Iris pigment epithelial cell (primary cell): ENCODE results near the gene LPAR3.

ENCODE experiments used
- DNase-seq: peaks from one replicate; pipeline ENCODE4 v3.0.0-alpha.2; 2011; ENCODE audit warnings: low read depth

LPAR3 gene

GRCh38 chr1:84827555-84827954 lies 65.5 kb downstream of the LPAR3 start:
- DNase-seq, result peak; percentile 3

- DNase-seq, result no peak
Observed at GRCh38 chr1:84825161-84825560, 67.8 kb downstream of the LPAR3 start.

GRCh38 chr1:84823991-84824390 lies 69.0 kb downstream of the LPAR3 start:
- no peak for DNase-seq

DNA sequence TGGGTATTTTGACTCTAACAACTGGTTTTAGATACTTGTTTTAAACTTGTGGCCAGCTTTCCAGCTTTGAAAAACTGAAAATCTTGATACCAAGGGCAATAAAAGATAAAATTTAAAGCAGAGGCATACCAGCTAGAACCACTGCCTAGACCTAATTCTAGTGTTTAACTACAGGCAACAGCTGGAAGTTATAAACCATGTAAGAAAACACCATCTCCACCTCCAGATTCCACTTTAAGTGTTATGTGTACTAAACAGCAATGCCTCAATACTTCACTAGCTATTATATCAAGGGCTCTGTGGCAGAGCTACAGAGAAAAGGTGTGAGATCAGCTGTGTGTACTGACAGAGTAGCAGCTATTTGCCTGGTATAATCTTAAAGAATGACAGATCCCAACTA lies 69.5 kb downstream of the LPAR3 start:
- DNase-seq, result no peak

GRCh38 chr1:84810343-84810742 lies 82.7 kb downstream of the LPAR3 start:
- no peak for DNase-seq

GRCh38 chr1:84809023-84809422 lies 84.0 kb downstream of the LPAR3 start:
- DNase-seq, result no peak

DNA sequence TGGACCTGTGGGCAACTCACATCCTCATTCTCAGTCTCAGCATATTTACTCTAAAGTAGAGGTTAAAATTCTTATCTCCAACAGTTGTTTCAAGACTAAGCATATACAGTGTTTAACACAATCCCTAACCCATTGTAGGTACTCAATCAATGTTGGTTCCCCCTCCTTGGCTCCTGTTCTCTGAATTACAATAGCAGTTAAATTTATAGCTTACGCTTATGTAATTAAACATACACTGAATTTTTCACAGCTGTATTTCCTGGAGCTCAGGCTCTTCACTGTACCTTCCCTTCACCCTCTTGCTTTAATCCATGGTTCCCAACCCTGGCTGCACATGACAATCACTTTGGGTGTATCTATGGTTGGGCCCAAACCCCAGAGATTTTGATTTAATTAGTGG lies 89.4 kb downstream of the LPAR3 start:
- no peak for DNase-seq

GRCh38 chr1:84802567-84803232 lies 90.3 kb downstream of the LPAR3 start:
- DNase-seq, result no peak

DNA sequence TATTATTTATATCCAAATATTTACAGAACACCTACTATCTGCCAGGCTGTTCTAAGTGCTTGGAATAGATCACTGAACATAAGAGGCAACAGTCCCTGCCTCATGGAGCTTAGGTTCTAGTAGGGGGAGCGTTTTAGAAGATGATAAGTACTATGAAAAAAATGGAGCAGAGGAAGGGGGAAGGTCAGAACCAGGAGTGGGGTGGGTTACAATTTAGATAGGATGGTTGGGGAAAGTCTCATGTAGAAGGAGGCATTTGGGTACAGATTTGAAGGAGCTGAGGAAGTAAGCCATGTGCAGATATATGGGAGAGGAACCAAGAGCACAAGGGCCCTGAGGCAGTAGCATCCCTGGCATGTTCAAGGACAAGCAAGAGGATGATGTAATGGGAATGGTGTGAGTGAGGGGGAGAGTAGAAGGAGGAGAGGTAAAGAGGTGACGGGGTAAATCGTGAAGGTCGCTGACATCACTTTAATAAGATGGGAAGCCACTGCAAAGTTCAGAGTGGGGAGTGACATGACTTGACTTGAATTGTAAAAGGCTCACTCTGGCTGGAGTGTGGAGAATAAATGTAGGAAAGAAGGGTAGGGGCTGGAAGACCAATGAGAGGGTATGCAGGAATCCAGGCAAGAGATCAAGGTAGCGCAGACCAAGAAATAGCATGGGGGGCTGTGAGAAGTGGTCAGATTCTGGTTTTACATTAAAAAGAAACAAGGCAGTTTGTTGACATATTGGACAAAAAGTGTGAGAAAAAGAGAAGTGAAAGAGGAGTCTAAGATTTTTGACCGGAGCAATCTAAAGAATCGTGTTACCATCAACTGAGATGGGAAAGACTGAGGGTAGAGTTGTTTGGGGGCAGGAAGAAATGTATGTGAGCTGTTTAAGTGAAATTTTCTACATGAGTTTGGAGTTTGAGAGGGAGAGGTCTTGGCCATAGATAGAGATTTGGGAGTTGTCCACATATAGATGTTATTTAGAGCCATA lies 92.6 kb downstream of the LPAR3 start:
- DNase-seq, result no peak

- no peak for DNase-seq
Observed at GRCh38 chr1:84797603-84798002, 95.4 kb downstream of the LPAR3 start.

- peak; percentile 18 for DNase-seq
Observed at GRCh38 chr1:84795966-84796600, 96.9 kb downstream of the LPAR3 start.

- DNase-seq, result no peak
Observed at GRCh38 chr1:84795213-84795612, 97.8 kb downstream of the LPAR3 start.

GRCh38 chr1:84792421-84792820 lies 100.6 kb downstream of the LPAR3 start:
- DNase-seq, result no peak

DNA sequence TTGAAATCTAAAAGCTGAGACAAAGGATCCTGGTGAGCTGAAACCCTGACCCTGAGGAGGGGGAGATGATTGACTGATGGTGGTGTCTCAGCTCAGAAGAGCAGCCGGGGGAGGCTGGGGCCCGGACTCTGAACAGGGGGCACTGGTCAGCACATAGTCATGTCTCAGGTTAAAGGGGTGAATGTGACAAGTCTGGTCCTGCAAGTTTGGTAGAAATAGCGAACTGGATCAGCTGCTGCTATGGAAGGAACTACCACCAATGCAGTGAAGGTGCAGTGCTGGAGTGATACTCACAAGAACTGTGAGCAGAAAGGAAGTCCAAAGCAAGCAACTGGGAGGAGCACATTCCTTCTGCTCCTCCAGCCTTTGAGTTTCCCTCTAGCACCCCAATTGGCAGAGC lies 104.0 kb downstream of the LPAR3 start:
- DNase-seq, result no peak

- no peak for DNase-seq
Observed at GRCh38 chr1:84785271-84786036, 107.6 kb downstream of the LPAR3 start.

DNA sequence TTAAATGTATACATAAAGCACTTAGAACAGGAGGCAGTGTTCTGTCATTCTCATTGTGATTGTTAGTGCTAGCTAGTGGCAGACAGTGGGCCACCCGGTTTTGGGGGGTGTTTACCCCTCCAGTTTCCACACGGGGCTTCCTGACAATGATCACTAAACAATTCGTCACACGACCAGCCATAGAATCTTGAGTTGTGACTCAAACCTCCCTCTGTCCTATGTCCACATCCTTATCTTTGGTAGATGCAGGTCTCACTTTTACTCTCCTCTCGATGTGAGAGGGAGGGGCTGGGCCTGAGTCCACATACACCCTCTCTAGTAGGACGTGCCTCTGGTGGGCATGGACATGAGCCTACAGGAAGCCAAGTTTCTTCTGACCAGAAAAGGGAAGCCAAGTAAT lies 110.1 kb downstream of the LPAR3 start:
- no peak for DNase-seq

- DNase-seq, result peak; percentile 29
Observed at GRCh38 chr1:84781946-84782771, 110.8 kb downstream of the LPAR3 start.

GRCh38 chr1:84780000-84780716 lies 112.8 kb downstream of the LPAR3 start:
- peak; percentile 45 for DNase-seq

GRCh38 chr1:84776639-84777038 lies 116.4 kb downstream of the LPAR3 start:
- no peak for DNase-seq

DNA sequence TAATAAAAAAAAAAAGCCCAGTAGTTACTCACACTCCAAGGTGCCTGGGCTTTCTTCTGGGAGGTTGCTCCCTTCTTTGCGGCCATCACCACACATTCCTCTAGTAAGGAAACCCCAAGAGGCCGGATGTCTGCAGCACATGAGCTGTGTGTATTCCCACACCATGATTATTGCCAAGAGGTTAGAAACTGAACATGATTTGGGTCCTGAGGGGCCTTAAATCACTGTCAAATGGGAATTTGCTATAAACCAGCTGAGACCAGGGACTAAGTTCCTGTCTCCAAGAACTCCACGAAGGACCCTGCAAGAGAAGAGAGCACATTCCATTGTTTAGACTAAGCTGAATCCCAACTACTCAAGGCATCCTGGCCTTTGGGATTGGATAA lies 117.5 kb downstream of the LPAR3 start:
- no peak for DNase-seq
